HG03469 (cell line): ENCODE results near the gene ST3GAL4.

ENCODE experiments used
- ATAC-seq: cut with Tn5 transposase; IDR thresholded peaks from one replicate; pipeline ENCODE4 v1.9.1; 2021; ENCODE audit warnings: mild to moderate bottlenecking, moderate library complexity, moderate number of reproducible peaks; ENCODE audit not compliant: unreplicated experiment

ST3GAL4 gene

GRCh38 chr11:126329644-126330211 lies 25.8 kb upstream of the ST3GAL4 start:
- no peak for ATAC-seq

GRCh38 chr11:126331286-126331685 lies 24.2 kb upstream of the ST3GAL4 start:
- ATAC-seq: no peak

GRCh38 chr11:126332221-126332711 lies 23.2 kb upstream of the ST3GAL4 start:
- no peak for ATAC-seq

DNA sequence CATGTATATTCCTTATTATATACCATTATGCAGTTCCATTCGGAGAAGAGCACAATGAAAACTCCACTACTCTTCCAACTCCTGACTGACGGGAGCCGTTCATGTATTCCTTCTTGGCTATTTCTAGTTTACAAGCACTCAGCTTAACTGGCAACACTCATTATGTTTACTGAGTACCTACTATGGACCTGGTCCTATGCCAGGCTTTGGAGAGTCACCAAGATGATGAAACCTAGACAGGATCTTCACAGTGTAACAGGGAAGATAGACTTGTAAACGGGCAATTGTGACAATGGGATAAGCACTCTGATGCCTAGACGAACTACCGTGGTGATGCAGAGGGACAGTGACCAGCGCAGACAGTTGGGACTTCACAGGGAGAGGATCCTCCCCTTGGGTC lies 22.3 kb upstream of the ST3GAL4 start:
- no peak for ATAC-seq

DNA sequence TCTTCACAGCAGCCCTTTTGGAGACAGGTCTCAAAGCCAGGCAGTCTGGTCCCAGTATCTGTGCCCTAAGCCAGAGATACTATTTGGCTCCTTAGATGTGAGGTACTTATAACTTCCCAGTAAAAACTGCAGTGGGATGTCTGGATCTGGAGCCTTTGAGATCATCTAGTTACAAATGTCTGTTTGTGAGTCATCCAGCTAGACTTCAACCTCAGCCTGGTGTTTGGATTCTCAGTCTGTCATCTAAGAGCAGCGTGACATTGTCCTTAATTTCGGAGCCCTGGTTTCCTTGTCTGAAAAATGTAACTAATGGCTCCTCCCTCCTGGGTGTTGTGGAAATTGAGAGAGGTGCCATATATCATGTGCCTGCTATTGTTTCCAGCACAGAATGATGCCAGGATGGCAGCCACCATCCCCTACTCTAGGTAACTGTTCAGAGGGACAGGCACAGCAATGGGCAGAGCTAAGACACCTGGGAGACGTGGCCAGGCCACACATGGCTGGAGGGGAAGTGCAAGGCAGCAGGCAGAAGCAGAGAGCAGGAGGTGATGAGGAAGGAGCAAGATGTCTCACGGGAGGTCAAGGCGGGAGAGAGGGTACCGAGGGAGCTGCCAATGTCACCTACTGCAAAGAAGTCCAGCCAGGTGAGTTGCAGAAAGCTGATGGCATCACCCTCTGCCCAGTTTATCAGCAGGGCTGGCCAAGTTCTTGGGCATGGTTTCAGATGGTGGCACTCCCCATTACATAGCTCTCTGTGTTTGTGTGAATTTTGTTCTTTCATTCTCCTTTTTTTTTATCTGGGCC lies 20.6 kb upstream of the ST3GAL4 start:
- ATAC-seq: no peak

- ATAC-seq: no peak
These were observed 20.1 kb upstream of the ST3GAL4 start for GRCh38 chr11:126335463-126335760.

DNA sequence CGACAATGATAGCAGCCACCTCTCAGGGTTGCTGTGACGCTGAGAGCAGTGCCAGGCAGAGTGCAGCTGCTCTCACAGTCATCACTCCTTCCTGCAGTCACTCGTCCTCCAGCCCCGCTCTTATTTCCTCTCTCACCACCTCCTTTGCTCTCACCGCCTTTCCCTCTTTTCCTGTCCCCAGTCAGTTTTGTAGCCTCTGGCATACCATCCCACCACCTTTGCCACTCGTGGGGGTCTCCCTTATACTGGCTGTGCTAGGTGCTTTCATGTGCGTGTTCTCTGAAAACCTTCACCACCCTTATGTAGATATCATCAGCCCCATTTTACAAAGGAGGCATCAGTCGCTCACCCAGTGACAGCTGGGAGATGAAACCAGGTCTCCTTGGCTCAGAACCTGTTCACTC lies 19.3 kb upstream of the ST3GAL4 start:
- ATAC-seq: no peak

- ATAC-seq: no peak
These were observed 18.8 kb upstream of the ST3GAL4 start for GRCh38 chr11:126336671-126337101.

DNA sequence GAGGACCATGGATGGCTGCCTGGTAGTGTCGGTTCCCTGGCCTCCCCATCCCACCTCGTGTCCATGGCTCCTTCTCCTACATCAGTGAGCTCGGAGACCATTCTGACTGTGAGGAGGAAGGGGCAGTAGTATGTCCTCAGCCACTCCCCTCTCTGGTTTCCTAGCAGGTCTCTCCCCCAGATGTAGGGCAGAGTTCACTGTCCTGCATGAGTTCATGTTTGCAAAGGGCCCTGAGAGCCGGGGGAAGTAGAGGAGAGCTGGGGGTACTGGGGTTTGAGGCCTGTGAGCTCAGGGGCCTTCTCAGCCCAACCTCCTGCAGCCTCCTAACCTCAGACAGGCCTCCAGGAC lies 18.4 kb upstream of the ST3GAL4 start:
- ATAC-seq: no peak

DNA sequence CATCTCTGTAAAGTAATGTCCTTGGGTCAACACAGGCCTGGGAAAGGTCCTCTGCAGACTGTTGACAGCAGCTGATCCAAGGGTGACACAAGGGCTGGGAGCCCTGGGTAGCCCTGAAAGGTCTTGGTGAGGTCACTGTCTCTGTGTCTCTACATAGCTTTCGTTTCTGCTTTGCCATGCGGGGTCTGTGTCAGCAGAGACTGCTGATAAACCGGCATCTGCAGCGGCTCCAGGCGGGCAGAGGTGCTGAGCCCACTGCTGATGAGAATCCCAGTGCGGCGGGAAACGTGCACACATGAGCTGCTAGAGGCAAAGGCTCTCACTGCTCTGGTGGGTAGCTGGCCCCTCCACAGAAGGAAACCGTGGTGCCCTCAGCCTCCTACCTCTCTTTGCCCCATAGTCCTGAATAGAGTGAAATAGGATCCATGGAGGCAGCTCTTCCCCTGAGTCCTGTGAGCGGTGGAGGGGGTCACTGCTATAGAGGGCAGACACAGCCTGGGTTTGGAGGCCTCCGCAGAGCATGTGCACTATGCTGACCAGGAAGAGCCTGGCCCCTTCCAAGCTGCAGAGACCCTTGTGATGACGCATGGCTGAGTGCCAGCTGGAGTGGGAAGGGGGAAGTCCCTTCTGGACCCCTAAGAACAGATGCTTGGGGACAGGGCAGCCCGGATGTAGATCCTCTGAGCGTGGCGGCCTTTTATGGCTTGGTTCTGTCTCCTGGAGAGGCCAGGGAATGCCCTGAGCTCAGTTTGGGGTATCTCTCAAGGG lies 17.8 kb upstream of the ST3GAL4 start:
- ATAC-seq: no peak

DNA sequence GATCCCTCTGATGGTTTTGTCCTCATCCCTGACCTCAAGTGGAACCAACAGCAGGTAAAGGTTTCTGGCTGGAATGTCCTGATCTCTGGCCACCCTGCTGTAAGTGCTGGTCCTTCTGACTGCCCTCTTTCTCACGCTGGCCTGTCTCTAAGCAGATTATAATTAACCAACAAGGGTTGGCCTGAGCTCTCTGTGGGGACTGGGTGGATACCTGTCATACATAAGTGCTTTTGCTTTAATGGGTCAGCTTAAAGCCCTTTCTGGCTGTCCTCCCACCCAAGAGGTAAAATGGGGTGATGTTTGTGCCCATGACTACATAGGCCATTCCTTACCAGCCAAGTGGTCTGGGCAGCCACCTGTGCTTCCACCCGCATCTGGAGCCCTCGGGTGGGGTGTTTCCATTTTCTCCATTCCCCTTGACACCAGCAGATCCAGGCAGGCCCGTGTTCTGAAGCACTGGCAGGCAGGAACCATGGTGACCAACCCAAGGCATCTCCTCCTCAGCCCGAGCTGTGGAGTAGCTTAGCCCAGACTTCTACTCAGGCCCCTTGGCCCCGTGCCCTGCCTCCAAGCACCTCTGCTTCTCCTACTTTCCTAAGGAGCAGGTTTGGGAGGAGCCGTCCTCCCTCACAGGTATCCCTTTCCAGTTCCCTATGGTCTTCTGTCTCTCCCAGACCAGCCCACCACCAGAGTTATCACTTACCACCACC lies 17.0 kb upstream of the ST3GAL4 start:
- no peak for ATAC-seq

DNA sequence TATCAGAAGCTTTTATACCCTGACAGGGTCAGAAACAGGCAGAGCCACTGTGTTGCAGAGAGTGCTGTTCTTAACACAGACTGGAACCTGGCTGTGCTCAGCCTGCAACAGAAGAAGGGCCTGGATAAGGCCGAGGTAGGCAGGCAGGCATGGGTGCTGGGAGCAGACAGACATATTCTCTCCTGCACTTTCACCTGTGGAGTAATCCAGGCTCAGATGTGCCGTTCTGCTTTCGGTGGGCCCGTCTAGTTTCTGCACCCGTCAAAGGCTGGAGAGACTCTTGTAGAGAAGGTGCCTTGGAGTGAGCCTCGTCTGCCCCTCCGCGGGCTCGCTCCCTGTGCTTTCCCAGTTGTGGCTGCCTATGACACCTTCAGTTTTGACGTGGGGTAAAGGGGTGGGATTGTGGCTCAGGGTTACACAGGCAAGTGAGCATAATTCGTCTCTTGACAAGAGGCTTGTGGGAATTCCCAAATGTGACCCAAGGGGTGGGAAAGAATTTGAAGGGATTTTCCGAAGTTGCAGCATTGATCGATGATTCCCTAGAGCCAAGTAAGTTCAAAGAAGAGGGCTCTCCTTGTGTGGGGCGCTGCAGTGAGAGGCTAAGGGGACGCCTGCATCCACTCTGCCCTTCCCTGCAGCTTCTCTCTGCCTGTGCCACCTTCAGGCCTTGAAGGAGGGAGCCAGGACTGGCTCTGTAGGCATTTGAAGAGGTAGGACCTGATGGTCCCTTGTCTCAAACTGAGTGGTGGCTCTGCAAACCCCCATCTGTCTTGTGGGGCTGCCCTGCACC lies 16.2 kb upstream of the ST3GAL4 start:
- no peak for ATAC-seq

GRCh38 chr11:126339863-126340434 lies 15.5 kb upstream of the ST3GAL4 start:
- ATAC-seq: no peak

GRCh38 chr11:126340960-126341606 lies 14.4 kb upstream of the ST3GAL4 start:
- no peak for ATAC-seq

DNA sequence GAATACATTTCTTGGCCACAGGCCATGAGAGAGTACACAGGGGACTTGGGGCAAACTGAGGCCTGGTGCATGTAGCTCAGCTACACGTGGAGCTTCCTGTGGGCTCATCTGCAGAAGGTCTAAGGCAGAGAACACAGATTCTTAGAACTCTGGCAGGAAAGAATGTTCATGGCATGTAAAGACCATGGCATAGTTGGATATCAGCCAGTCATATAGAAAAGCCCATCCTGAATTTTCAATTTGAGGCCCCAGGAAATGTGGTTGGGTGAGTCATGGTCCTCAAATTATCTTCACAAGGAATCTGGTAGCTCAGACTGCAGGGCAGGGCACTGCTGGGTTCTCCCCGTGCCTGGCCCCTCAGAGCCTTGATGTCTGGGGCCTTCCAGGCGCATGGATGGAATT lies 13.7 kb upstream of the ST3GAL4 start:
- no peak for ATAC-seq

GRCh38 chr11:126343051-126343450 lies 12.4 kb upstream of the ST3GAL4 start:
- ATAC-seq: no peak

DNA sequence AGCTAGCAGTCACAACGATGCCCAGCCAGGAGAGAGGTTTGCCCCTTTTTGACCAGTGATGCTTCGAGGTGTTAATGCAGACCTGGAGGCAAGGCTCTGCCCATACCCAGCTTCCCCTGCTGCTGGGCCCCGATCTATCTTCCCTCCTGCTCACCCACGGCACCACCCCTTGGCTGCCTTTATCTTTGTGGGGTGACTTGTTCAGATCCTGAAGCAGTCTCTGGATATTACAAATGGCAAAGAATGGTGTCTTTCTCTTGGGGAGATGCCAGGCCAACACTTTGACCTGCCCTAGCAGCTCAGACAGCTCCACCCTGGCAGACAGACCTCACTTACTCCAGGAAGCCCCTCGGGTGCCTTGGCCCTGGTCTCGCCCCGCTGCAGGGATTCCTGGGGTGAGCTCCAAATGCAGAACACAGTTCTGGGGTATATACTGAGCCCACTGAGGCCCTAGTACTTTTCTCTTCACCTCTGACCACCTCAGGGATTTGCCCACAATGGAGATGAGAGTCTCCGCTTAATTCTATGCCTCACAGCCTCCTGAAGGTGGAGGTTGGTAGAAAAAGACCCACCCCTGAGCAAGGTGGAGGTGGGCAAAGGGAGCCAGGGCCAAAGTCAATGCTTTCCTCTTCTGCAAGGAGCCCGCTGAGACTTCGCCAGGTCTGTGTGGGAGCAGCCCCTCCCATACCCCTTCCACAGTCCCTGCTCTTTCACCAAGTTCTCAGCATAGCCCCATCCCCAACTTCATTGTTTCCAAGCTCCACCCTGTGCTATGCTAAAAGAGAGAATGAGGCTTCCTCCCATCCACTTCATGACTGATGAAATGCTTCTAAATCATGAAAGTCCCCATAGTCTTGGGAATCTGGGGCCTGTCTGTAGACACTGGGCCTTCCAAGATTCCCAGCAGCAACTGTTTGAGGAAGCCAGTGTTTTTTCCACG lies 11.1 kb upstream of the ST3GAL4 start:
- no peak for ATAC-seq

DNA sequence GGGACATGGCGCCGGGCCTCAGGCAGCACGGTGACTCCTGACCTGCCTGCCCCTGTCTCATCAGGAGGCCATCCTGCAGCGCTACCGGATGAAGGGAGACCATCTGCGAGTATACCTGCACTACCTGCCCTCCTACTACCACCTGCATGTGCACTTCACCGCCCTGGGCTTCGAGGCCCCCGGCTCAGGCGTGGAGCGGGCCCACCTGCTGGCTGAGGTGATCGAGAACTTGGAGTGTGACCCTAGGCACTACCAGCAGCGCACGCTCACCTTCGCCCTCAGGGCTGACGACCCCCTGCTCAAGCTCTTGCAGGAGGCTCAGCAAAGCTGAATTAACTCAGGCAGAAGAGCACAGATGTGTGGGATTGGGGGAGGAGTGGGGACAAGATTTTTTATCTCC lies 10.2 kb upstream of the ST3GAL4 start:
- ATAC-seq: no peak
